Natural killer cell (primary cell): ENCODE data around the gene KLHL36. TPM values are rescaled to one million over a fixed set of nuclear protein-coding genes. Genes with fewer than 3 reads are reported as not detected.
A peak's percentile ranks its signal among the peaks of the same experiment; 100 is the strongest.

ENCODE experiments used
- ATAC-seq, 3 donors: fragments of 150-1000 bp in 2 of 3; fragments of 200-7000 bp in 1 of 3; cut with Tn5 transposase; 1 replicate in 1 of 3; 2 replicates in 2 of 3; pipeline ENCODE4 v1.10.0; 2021; ENCODE audit warnings: mild to moderate bottlenecking in 2 of 3, moderate library complexity in 2 of 3
- DNase-seq, 2 donors: peaks; one replicate each; pipeline versions ENCODE4 v3.0.0 to v3.0.0-alpha.2; 2013 to 2021; ENCODE audit warnings: mixed read lengths in 1 of 2
- H3K27ac ChIP-seq: one replicate; pipeline ENCODE4 v1.5.1; 2013; ENCODE audit warnings: mild to moderate bottlenecking, low read length
- H3K27me3 ChIP-seq: one replicate; pipeline ENCODE4 v1.6.1; 2013; ENCODE audit warnings: low read length; ENCODE audit not compliant: control insufficient read depth, insufficient read depth
- H3K36me3 ChIP-seq: one replicate; pipeline ENCODE4 v1.6.1; 2013; ENCODE audit warnings: low read length; ENCODE audit not compliant: control insufficient read depth, insufficient read depth
- H3K4me1 ChIP-seq: one replicate; pipeline ENCODE4 v1.6.1; 2013; ENCODE audit warnings: low read length; ENCODE audit not compliant: control insufficient read depth, insufficient read depth
- H3K4me3 ChIP-seq: one replicate; pipeline ENCODE4 v1.5.1; 2013; ENCODE audit warnings: low read length
- H3K9me3 ChIP-seq: one replicate; pipeline ENCODE4 v1.6.1; 2013; ENCODE audit warnings: low read length; ENCODE audit not compliant: control insufficient read depth, insufficient read depth
- H3K27ac Mint-ChIP-seq, 2 donors: one replicate each; pipeline ENCODE4 v1.8.0; 2022; ENCODE audit warnings: mild to moderate bottlenecking in 2 of 2, mixed read lengths in 2 of 2, moderate library complexity in 1 of 2
- H3K27me3 Mint-ChIP-seq, 2 donors: one replicate each; pipeline ENCODE4 v1.8.0; 2022; ENCODE audit warnings: low read depth in 2 of 2, mixed read lengths in 2 of 2
- H3K36me3 Mint-ChIP-seq: one replicate; pipeline ENCODE4 v1.8.0; 2022; ENCODE audit warnings: mixed read lengths
- H3K4me1 Mint-ChIP-seq, 2 donors: one replicate each; pipeline ENCODE4 v1.8.0; 2022; ENCODE audit warnings: mixed read lengths in 2 of 2
- H3K4me3 Mint-ChIP-seq: one replicate; pipeline ENCODE4 v1.8.0; 2022; ENCODE audit warnings: mild to moderate bottlenecking, moderate library complexity, mixed read lengths
- H3K9me3 Mint-ChIP-seq, 2 donors: one replicate each; pipeline ENCODE4 v1.8.0; 2022; ENCODE audit warnings: mixed read lengths in 2 of 2
- WGBS: methylation state at CpG from one replicate; pipeline ENCODE4 v1.1.7; 2013; ENCODE audit warnings: missing lambda C conversion rate; ENCODE audit not compliant: insufficient coverage; 5-methylcytosine and 5-hydroxymethylcytosine counted together
- intact Hi-C: fragments of 100-400 bp; cut with micrococcal nuclease; formaldehyde crosslinking; loops from one replicate; pipeline ENCODE4 v1.14.2; 2022
- total RNA-seq, 4 donors: library from RNA; stranded (reverse); fragments of 120-200 nt in 1 of 4; gene quantifications; one replicate each; pipeline versions ENCODE4 v1.2.3 to v1.2.4, GENCODE V29; 2013 to 2022
- TF ChIP-seq, protein P1 (sequence below): fragments of 200-600 bp; IDR thresholded peaks from one replicate; pipeline ENCODE4 v1.8.0; 2022; ENCODE audit warnings: antibody characterized with exemption

Gene KLHL36
- total RNA-seq, 3 donors from 2014 or later (not counting 1 experiment from before 2014, with no cell fraction given): 47.2 to 62.3 (median 60.5) TPM

DNA sequence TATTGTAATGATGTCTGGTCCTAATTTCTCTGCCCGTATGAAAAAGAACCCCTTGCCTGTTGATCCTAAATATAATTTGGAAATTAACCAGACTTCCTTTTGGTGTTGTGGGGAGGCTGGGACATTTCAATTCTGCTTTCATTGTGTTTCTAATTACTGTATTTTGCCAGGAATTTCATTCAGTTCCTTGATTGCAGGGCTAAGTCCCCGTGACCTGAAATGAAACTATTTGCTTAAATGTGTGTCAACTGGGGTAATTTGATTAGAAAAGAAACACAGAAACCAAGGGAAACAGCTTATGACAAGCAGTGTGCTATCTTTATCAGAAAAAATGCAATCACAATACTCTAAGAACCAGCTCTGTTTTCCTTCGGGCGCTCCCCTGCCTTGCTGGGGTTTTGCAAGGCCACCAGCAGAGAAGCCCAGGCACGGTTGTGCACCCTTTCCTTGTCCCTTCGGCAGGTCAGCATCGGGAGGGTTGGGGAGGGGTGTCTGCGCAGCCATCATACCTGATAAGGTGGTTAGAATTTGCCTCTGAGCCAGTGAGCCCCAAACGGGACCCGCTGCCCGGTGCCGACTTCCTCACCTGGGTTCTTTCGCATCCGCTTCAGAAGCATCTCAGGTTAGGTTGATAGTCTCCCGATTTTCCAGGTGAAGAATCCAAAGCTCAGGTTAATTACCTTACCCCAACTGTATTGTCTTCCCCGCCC, 19.4 kb downstream of the KLHL36 start:
- TF ChIP-seq, protein P1, sequence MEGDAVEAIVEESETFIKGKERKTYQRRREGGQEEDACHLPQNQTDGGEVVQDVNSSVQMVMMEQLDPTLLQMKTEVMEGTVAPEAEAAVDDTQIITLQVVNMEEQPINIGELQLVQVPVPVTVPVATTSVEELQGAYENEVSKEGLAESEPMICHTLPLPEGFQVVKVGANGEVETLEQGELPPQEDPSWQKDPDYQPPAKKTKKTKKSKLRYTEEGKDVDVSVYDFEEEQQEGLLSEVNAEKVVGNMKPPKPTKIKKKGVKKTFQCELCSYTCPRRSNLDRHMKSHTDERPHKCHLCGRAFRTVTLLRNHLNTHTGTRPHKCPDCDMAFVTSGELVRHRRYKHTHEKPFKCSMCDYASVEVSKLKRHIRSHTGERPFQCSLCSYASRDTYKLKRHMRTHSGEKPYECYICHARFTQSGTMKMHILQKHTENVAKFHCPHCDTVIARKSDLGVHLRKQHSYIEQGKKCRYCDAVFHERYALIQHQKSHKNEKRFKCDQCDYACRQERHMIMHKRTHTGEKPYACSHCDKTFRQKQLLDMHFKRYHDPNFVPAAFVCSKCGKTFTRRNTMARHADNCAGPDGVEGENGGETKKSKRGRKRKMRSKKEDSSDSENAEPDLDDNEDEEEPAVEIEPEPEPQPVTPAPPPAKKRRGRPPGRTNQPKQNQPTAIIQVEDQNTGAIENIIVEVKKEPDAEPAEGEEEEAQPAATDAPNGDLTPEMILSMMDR: no peak
- Histone ChIP-seq H3K27ac (no peak overlapping the region), H3K27me3 (no peaks in the 10 kb centered on the region), H3K36me3 (peaks cover 31% of the 10 kb centered on the region), H3K9me3 (no peaks in the 10 kb centered on the region), H3K4me1 (peaks cover 7% of the 10 kb centered on the region), H3K4me3 (no peak overlapping the region)
- no peak for DNase-seq
- Mint-ChIP-seq H3K27me3 (no peaks in the 10 kb centered on the region), H3K36me3 (no peaks in the 10 kb centered on the region), H3K4me3 (no peak overlapping the region), H3K4me1 (peaks cover 0 to 5% of the 10 kb centered on the region in 2 donors), H3K27ac (no peak overlapping the region), H3K9me3 (no peaks in the 10 kb centered on the region)
- WGBS: 92% methylated on average over 15 of the region's 16 CpGs
- intact Hi-C loops: no loop called here
- no peak for ATAC-seq

GRCh38 chr16:84670063-84670462, 21.8 kb downstream of the KLHL36 start:
- ATAC-seq: no peak
- Histone ChIP-seq H3K27ac (no peak overlapping the region), H3K4me3 (no peak overlapping the region), H3K36me3 (peaks cover 8% of the 10 kb centered on the region), H3K9me3 (no peaks in the 10 kb centered on the region), H3K27me3 (no peaks in the 10 kb centered on the region), H3K4me1 (peaks cover 3% of the 10 kb centered on the region)
- no peak overlapping the region for H3K27ac Mint-ChIP-seq
- 94% methylated on average over 12 of the region's 12 CpGs for WGBS
- H3K27me3 Mint-ChIP-seq: no peaks in the 10 kb centered on the region
- H3K36me3 Mint-ChIP-seq: no peaks in the 10 kb centered on the region
- DNase-seq: no peak
- intact Hi-C loops: no loop called here
- no peaks in the 10 kb centered on the region for H3K4me1 Mint-ChIP-seq
- TF ChIP-seq, protein P1: no peak
- no peak overlapping the region for H3K4me3 Mint-ChIP-seq
- H3K9me3 Mint-ChIP-seq: no peaks in the 10 kb centered on the region

- peak; percentile 78 to 87 for DNase-seq
- WGBS: 58% methylated on average over 26 of the region's 26 CpGs
- Histone ChIP-seq H3K4me3 (no peak overlapping the region), H3K36me3 (no peaks in the 10 kb centered on the region), H3K27ac (no peak overlapping the region), H3K9me3 (no peaks in the 10 kb centered on the region), H3K4me1 (peaks cover 3% of the 10 kb centered on the region), H3K27me3 (no peaks in the 10 kb centered on the region)
- no peaks in the 10 kb centered on the region for H3K9me3 Mint-ChIP-seq
- H3K27ac Mint-ChIP-seq: no peak overlapping the region
- no peaks in the 10 kb centered on the region for H3K4me1 Mint-ChIP-seq
- no peak overlapping the region for H3K4me3 Mint-ChIP-seq
- no peaks in the 10 kb centered on the region for H3K36me3 Mint-ChIP-seq
- intact Hi-C loops: loop anchor here (1.0 kb wide), 1 partner anchor 54 kb away; no protein-coding TSS in a partner anchor
- peak; percentile 91 to 99 (median 99) for ATAC-seq
- TF ChIP-seq, protein P1: peak; percentile 91
- no peaks in the 10 kb centered on the region for H3K27me3 Mint-ChIP-seq
Measured at GRCh38 chr16:84672276-84673202, 24.2 kb downstream of the KLHL36 start.
